BJ (cell line): ENCODE data around the gene KRTAP6-3. TPM values are rescaled to one million over a fixed set of nuclear protein-coding genes. Genes with fewer than 3 reads are reported as not detected.

ENCODE experiments used
- CTCF ChIA-PET: fragments of 350-600 bp; formaldehyde crosslinking; extraction: SDS; loops from one replicate; lab custom pipeline; 2021; ENCODE audit warnings: antibody characterized with exemption, inconsistent platforms; lab: Yijun Ruan, JAX
- POLR2A ChIA-PET: fragments of 300-600 bp; sonication (Branson Sonifier 250); formaldehyde crosslinking; extraction: SDS; loops from one replicate; lab custom pipeline; 2021; ENCODE audit warnings: antibody characterized with exemption; lab: Charles Lee
- DNase-seq: peaks from one replicate; pipeline ENCODE4 v3.0.0-alpha.2; 2011; ENCODE audit warnings: low read depth
- H3K27me3 ChIP-seq: 2 replicates; pipeline ENCODE4 v1.6.0; 2011; ENCODE audit warnings: low read length; ENCODE audit not compliant: control insufficient read depth, insufficient read depth
- H3K36me3 ChIP-seq: 2 replicates; pipeline ENCODE4 v1.5.1; 2011; ENCODE audit warnings: low read length; ENCODE audit not compliant: control insufficient read depth, insufficient read depth
- H3K4me3 ChIP-seq: 2 replicates; pipeline ENCODE4 v1.5.1; 2011; ENCODE audit warnings: low read depth, mild to moderate bottlenecking, control low read depth, low read length
- polyA minus RNA-seq: library from RNA; depleted of rRNA, polyadenylated mRNA; stranded (reverse); fragments of >200 nt; gene quantifications from 2 replicates; pipeline ENCODE4 v1.2.3, GENCODE V29; 2011; rRNA and poly(A)+ RNA removed
- polyA plus RNA-seq: library from polyadenylated mRNA; depleted of rRNA; stranded (reverse); fragments of >200 nt; gene quantifications from 2 replicates; pipeline ENCODE4 v1.2.3, GENCODE V29; 2011; rRNA removed
- TF ChIP-seq, protein P1 (sequence below): IDR thresholded peaks from 2 replicates; pipeline ENCODE4 v1.5.1; 2011; ENCODE audit warnings: low read depth, mild to moderate bottlenecking, control low read depth, inconsistent platforms, low read length, moderate library complexity; ENCODE audit not compliant: insufficient read depth

KRTAP6-3 gene, protein sequence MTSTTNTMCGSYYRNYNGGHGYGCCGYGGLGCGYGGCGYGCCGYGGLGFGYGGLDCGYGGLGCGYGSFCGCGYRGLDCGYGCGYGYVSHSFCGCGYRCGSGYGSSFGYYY
- polyA plus RNA-seq = not detected in 2 replicates
- polyA minus RNA-seq = not detected in 2 replicates

DNA sequence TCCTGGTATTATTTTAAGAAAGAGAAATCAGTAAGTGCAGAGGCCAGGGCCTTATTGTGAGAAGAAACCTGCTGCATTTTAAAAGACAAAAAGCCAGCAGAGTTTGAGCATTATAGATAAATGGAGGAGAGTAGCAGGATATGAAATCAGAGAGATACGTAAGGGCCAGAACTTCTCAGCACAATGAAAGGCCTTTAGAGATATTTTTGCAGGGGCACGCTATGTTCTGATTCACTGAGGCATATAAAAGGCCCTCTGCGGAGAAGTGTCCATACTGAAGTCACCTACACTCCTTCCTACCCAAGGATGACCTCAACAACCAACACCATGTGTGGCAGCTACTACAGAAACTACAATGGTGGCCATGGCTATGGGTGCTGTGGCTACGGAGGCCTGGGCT is at the start of gene KRTAP6-3:
KRTAP6-3 (plus strand) TSS at position 301 of the 400 bp plus-strand sequence; CDS start at position 307, 6 bp downstream.
- Histone ChIP-seq H3K27me3 (no peaks in the 10 kb centered on the region), H3K36me3 (no peaks in the 10 kb centered on the region), H3K4me3 (no peak within 1 kb of the TSS)
- CTCF ChIA-PET = no interaction called here
- TF ChIP-seq, protein P1, sequence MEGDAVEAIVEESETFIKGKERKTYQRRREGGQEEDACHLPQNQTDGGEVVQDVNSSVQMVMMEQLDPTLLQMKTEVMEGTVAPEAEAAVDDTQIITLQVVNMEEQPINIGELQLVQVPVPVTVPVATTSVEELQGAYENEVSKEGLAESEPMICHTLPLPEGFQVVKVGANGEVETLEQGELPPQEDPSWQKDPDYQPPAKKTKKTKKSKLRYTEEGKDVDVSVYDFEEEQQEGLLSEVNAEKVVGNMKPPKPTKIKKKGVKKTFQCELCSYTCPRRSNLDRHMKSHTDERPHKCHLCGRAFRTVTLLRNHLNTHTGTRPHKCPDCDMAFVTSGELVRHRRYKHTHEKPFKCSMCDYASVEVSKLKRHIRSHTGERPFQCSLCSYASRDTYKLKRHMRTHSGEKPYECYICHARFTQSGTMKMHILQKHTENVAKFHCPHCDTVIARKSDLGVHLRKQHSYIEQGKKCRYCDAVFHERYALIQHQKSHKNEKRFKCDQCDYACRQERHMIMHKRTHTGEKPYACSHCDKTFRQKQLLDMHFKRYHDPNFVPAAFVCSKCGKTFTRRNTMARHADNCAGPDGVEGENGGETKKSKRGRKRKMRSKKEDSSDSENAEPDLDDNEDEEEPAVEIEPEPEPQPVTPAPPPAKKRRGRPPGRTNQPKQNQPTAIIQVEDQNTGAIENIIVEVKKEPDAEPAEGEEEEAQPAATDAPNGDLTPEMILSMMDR = no peak
- DNase-seq = no peak
- POLR2A ChIA-PET = no interaction called here

DNA sequence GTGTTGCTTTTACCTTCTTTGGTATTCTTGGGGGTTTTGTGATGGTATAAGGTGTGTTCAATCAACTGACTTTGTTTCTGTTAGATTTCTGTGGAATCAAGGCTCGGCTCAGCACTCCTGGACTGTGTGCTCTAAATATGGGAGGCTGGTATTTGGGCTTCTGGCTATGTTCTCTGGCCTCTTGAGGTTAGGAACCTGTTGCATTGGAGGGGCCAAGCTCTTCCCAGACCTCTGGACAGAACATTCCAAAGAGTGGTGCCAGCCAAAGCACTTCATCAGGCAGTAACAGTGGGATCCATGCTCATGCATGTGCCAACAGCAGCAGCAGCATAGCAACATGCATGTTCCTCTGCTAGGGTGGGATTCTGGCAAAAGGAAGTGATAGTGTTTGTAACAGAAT is 39.5 kb upstream of the KRTAP6-3 start:
- CTCF ChIA-PET = no interaction called here
- POLR2A ChIA-PET = no interaction called here
- DNase-seq = no peak

DNA sequence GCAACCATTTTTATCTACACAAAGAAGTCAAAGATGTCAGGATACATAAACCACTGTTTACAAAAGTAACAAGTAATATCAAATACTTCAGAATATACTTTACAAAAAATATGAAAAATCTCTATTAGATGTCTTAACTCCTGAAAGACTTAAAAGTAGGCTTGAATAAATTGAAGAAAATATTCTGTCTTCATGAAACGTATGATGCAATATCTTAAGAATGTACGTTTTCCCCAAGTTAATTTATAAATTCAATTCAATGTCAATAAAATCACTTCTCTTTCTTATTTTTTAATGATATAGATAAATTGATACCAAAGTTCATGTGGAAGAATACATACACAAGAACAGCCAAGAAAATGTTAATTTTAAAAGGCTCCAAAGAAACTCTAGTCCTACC is 37.1 kb upstream of the KRTAP6-3 start:
- TF ChIP-seq, protein P1 = no peak

More for the DNA sequence above, 39.5 kb upstream of the KRTAP6-3 start:
- Histone ChIP-seq H3K27me3 (no peaks in the 10 kb centered on the region), H3K4me3 (no peak overlapping the region), H3K36me3 (no peaks in the 10 kb centered on the region)
- TF ChIP-seq, protein P1 = no peak

DNA sequence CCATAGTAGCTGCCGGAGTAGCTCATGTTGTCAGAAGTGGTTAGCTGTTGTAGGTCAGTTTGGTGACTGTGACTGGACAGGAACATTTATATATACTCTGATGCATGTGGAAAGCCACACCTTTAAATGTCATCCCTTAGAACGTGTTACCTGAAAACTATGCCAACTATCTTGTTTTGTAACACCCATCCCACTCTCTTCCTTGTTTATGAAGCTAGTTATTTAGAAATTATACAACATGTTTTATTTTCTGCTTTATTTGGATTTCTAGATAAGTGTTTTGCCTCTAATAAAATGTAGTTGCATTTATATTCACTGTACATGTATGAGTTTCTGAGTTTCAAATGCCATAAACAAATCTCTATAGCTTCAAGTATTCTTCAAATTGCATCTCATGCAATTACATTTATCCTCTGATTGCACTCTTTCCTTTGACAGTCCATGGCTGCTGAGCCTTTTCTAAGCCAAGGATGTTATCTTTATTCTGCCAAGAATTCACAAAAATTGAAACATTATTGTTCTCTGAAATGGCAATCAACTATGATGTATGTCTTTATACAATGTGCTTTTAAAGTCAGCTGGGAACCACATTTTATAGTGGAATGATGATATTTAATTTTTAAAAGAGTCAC is 30.9 kb upstream of the KRTAP6-3 start, which contains the start of gene KRTAP19-7:
KRTAP19-7 (minus strand) TSS at position 51 of the 632 bp plus-strand sequence; CDS start at position 26, 25 bp downstream.
- TF ChIP-seq, protein P1 = no peak
- no peak for DNase-seq
- H3K36me3 ChIP-seq = no peaks in the 10 kb centered on the region
- CTCF ChIA-PET = no interaction called here
- POLR2A ChIA-PET = no interaction called here
- H3K27me3 ChIP-seq = no peaks in the 10 kb centered on the region
- no peak within 1 kb of the TSS for H3K4me3 ChIP-seq

More for the DNA sequence above, 37.1 kb upstream of the KRTAP6-3 start:
- ChIA-PET POLR2A (no interaction called here), CTCF (interaction anchor here (0.6 kb wide), 1 partner anchor 218 kb away, joined by 3 read pairs; the partner anchor contains the start of gene KRTAP27-1)
- DNase-seq = no peak
- no peaks in the 10 kb centered on the region for H3K36me3 ChIP-seq
- no peaks in the 10 kb centered on the region for H3K27me3 ChIP-seq
- no peak overlapping the region for H3K4me3 ChIP-seq

DNA sequence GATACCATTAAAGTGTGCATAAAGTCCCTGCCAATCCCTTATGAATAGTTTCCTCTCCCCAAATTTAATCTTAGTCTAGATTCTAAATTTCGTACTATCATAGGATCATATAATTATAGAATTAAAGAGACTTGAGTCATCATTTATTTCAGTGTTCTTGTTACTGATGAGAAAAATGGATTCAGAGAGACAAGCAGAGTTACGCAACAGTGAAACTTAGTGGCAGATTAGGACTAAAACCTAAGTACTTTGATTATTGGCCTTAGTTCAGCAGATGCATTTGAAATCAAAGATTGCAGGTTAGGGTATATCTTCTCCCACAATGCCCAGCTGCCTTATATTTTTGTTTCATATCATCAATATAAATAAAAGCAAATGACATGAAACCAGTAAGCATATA is 30.3 kb upstream of the KRTAP6-3 start:
- TF ChIP-seq, protein P1 = no peak
- Histone ChIP-seq H3K4me3 (no peak overlapping the region), H3K36me3 (no peaks in the 10 kb centered on the region), H3K27me3 (no peaks in the 10 kb centered on the region)
- CTCF ChIA-PET = no interaction called here
- DNase-seq = no peak
- POLR2A ChIA-PET = no interaction called here
